Fibroblast of skin of scalp (primary cell): ENCODE results near the gene SCGB1D1.
"Not testable (repeated sequence)": the region's sequence is repeated elsewhere in the genome, so short reads cannot be mapped to it uniquely, and the experiment has no call there.

ENCODE experiments used
- DNase-seq: peaks from one replicate; pipeline ENCODE4 v3.0.0-alpha.2; 2013

Gene SCGB1D1

DNA sequence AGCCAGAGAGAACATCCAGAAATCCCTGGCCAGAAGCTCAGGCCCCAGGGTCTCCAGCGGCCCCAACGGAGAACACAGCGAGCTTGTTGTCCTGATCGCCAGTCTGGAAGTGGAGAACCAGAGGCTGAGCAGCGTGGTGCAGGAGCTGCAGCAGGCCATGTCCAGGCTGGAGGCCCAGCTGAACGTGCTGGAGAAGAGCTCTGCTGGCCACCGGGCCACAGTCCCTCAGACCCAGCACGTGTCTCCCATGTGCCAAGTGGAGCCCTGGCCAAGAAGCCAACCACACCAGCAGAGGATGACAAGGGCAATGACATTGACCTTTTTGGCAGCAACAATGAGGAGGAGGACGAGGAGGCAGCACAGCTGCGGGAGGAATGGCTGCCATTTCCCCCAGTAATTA, 20.6 kb upstream of the SCGB1D1 start:
- DNase-seq: no peak

DNA sequence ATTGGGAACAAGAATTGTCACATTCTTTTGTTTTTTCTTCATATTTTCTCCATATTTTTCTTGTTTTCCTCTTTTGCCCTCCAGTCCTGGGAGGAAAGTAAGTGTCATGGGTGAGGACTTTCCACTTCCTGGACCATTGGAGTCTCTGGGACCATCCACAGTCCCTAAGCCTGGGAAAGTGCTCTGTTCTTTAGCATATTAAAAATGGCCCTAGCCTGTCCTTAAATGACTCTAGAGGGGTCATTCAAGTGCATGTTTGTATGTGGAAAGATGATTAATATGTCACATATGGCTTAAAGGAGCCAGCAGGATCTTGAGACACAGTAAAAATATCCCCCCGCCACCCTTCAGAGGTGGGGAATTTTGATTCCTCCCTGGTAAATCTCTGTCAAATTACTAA, 20.1 kb upstream of the SCGB1D1 start:
- DNase-seq: no peak

DNA sequence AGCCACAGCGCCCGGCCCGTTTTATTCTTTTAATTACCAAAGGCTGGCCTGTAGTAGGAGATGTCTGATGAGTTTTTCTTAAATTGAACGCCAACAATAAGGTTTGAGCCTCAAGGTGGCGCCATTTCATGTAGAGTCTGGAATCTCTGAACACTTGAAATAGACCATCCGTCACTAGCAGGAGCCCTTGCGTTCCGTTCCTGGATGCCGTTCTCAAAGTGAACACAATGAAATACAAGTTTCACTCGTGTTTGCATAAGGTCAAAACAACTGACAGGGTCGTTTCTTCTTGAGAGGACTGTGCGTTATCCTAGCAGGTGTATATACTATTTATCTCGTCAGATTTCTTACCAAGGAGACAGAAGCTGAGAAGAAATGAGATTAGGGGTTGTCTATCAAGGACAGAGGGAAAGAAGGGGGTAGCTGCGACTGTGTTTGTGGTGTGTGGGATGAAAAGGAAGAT, 18.7 kb upstream of the SCGB1D1 start:
- DNase-seq: peak; percentile 63

DNA sequence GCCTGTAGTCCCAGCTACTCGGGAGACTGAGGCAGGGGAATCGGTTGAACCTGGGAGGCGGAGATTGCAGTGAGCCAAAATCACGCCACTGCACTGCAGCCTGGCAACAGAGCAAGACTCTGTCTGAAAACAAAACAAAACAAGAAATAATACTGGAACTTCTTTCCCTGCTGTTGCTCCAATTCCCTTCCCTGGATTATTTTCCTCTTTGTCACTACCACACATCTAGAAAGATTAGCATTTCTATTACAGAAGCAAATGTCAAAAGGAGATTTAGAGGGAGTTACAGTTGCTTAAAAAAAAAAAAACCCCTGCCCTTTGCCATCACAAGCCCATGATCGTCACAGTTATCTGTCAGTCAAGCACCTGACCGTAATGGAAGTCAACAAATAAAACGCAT, 17.7 kb upstream of the SCGB1D1 start:
- DNase-seq: no peak

DNA sequence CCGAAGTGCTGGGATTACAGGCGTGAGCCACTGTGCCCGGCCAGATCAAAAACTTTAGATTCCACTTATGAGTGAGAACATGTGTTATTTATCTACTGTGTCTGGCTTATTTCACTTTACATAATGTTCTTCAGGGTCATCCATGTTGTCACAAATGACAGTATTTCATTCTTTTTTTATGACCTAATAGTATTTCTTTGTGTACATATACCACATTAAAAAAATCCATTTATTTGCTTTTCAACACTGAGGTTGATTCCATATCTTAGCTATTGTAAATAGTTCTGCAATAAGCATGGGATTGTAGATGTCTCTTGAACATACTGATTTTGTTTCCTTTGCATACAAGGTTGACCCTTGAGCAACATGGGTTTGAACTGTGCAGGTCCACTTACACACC, 13.2 kb upstream of the SCGB1D1 start:
- no peak for DNase-seq

DNA sequence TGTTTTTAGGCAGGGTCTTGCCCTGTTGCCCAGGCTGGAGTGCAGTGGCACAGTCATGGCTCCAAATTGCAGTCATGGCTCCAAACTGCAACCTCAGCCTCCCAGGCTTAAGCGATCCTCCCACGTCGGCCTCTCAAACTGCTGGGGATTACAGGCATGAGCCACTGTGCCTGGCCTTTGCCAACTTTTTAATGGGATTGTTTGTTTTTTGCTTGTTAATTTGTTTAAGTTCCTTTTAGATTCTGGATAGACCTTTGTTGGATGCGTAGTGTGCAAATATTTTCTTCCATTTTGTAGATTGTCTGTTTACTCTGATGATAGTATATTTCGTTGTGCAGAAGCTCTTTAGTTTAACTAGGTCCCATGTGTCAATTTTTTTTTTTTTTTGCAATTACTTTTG, 10.0 kb upstream of the SCGB1D1 start:
- no peak for DNase-seq

DNA sequence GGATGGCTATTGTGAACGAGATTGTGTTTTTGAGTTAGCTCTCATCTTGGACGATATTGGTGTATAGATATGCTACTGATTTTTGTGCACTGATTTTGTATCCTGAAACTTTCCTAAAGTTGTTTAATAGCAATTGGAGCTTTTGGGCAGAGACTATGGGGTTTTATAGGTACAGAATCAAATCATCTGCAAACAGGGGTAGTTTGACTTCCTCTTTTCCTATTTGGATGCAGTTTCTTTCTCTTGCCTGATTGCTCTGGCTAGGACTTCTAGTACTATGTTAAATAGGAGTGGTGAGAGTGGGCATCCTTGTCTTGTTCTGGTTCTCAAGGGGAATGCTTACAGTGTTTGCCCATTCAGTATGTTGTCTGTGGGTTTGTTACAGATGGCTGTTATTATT, 8.9 kb upstream of the SCGB1D1 start:
- DNase-seq: no peak

DNA sequence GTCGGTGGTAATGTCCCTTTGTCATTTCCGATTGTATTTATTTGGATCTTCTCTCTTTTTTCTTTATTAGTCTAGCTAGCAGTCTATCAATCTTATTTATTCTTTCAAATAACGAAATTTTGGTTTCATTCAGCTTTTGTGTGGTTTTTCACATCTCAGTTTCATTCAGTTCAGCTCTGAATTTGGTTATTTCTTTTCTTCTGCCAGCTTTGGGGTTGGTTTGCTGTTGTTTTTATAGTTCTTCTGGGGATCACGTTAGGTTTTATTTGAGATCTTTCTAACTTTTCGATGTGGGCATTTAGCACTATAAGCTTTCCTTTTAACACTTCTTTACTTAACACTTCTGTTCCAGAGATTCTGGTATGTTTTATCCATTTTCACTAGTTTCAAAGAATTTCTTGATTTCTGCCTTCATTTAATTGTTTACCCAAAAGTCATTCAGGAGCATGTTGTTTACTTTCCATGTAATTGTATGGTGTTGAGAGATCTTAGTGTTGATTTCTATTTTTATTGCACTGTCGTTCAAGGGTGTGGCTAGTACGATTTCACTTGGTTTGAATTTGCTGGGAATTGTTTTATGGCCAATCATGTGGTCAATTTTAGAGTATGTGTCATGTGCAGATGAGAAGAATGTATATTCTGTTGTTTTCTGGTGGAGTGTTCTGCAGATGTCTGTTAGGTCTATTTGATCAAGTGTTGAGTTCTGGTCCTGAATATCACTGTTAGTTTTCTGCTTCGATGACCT, 7.7 kb upstream of the SCGB1D1 start:
- no peak for DNase-seq

DNA sequence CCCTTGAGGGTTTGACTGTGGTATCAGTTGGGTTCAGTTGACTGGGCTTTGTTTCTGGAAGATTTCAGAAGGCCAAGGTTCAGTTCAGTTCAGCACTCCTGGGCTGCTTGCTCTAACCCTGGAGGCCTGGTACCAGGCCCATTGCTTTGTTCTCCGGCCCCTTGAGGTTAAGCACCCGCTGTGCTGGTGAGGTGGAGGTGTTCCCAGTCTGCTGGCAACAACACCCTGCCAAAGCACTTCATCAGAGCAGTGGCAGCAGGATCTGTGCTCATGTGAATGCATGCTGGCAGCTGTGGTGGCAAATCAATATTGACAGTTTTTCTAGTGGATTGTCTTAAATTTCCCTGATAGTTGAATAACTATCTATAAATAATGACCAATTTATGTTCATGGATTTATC, 3.8 kb upstream of the SCGB1D1 start:
- no peak for DNase-seq

DNA sequence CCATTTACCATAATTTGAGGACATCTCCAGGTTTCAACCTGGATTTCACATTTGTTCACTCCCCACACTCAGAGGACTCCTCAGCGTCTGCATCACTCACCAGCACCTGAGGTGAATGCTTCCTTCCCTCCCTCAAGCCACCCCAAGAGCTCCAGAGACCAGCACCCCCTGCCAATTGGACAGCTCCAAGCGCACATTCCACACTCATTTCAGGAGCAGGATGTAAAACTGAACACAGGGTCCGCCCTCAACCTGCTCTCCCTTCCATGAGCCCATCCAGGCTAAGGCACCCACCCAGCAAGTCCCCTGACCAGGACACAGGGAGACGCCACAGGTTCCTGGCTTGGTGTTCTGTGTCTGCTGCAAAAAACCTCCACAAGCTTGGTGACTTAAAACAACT, 3.9 kb downstream of the SCGB1D1 start:
- peak; percentile 7 for DNase-seq

DNA sequence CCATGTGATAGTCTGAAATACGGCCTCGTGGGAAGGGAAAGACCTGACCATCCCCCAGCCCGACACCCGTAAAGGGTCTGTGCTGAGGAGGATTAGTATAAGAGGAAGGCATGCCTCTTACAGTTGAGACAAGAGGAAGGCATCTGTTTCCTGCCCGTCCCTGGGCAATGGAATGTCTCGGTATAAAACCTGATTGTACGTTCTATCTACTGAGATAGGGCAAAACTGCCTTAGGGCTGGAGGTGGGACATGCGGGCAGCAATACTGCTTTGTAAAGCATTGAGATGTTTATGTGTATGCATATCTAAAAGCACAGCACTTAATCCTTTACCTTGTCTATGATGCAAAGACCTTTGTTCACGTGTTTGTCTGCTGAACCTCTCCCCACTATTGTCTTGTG, 5.0 kb downstream of the SCGB1D1 start:
- not testable (repeated sequence) for DNase-seq

DNA sequence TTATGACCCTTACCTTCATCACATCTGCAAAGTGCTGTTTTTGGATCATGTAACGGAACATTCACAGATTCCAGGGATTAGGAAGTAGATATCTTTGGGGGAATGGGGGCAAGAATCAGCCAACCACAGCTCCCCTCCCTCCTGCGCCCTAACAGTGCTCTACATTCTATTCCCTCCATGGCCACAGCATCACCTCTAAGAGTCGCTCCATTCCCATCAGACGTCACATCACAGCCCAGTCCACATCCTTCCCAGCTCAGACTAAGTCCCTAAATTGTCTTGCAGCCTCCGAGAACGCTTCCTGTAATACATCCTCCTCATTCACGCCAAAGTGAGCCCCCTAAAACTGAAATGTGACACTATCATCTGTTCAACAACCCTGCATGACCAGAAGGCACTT, 5.9 kb downstream of the SCGB1D1 start:
- no peak for DNase-seq

DNA sequence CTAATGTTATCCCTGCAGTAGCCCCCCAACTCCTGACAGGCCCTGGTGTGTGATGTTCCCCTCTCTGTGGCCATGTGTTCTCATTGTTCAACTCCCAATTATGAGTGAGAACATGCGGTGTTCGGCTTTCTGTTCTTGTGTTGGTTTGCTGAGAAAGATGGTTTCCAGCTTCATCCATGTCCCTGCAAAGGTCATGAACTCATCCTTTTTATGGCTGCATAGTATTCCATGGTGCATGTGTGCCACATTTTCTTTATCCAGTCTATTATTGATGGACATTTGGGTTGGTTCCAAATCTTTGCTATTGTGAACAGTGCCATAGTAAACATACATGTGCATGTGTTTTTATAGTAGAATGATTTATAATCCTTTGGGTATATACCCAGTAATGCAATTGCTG, 7.4 kb downstream of the SCGB1D1 start:
- DNase-seq: not testable (repeated sequence)

DNA sequence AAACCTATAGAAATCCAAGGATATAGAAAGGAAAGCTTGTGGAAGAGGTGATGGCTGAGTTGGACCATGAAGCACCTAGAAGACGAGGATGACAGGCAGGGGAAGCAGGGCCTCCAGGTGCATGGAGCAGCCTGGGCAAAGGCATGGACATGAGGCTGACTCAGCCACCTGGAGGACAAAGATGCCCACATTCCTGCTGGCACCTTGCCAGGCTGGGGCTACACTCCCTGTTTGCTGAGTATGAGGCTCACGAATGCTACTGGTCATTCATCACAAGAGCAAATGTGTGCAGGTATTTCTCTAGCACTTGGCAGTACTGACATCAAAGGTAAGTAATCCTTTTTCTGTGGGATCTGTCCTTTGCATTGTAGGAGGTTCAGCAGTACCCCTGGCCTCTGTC, 11.4 kb downstream of the SCGB1D1 start:
- DNase-seq: no peak

DNA sequence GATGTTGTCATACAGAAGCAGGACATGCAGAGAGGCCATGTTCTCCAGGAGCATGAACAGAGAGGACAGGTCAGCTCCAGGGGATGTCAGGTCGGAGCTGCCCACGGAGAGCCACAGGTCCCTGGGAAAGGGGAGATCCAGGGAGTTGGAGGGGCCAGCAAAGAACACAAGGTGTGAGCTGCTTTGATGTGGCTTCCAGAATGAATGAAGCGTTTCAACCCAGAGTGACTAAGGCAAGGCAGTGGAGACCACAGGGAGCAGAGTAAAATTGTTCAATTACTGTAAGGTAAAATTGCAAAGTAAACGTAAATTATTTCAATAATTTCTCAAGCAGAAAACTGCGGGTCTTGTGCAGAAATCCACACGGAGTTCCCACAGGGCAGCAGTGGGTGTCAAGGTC, 12.9 kb downstream of the SCGB1D1 start:
- no peak for DNase-seq

DNA sequence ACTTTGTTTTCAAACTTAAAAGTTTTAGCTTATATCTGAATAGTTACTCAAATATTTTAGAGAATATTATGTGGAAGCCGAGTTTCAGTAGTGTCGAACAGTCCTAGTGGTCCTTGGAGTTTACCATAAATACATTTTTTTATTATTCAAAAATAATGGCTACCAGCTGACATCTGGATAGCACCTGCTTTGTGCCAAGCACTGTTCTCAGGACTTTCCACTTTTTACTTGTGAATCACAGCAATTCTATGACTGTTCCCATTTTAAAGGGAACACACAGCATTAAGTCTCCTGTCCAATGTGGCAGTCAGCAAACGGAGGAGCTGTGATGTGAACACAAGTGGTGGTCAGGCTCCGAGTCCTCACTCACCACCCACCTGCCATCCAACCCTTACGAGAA, 14.4 kb downstream of the SCGB1D1 start:
- no peak for DNase-seq

DNA sequence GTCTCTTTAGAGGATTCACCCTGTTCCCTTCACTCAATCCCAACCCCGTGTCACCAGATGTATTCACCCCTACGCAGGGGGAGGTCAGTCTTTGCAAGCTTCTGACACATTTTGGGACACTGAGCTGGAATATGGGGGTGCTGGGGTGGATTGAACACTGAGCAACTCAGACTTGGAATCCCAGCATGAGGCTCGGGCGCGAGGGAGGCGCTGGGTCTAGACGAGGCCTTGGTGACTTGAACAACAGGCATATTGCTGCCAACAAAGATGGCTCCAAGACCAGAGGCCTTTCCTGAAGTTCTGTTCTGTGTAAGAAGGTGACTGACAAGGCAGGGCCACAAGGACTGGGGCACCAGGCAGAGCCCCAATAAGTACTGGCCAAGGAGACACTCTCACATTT, 15.4 kb downstream of the SCGB1D1 start:
- DNase-seq: no peak

DNA sequence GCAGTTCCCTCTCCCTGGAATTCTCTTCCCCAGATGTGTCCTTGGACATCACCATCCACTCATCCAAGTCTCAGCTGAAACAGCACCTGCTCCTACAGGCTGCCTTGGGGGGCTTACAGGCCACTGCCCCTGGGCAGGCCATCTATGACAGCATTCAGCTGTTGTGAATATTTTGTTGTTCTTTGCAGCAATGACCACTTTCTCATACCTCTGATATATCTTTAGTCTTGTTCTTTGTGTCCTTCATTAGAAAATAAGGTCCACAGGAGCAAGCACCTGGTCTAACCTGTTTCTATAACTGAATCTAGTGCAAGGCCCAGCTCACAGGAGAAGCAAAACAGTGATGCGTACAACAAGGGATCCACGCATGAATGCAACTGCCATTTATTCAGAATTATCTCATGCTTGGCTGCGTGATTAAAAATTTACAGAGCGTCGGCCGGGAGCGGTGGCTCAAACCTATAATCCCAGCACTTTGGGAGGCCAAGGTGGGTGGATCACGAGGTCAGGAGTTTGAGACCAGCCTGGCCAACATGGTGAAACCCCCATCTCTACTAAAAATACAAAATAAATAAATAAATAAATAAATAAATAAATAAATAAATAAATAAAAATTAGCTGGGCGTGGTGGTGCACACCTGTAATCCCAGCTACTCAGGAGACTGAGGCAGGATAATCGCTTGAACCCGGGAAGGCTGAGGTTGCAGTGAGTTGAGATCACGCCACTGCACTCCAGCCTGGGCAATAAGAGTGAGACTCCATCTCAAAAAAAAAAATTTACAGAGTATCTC, 16.5 kb downstream of the SCGB1D1 start:
- DNase-seq: not testable (repeated sequence)

DNA sequence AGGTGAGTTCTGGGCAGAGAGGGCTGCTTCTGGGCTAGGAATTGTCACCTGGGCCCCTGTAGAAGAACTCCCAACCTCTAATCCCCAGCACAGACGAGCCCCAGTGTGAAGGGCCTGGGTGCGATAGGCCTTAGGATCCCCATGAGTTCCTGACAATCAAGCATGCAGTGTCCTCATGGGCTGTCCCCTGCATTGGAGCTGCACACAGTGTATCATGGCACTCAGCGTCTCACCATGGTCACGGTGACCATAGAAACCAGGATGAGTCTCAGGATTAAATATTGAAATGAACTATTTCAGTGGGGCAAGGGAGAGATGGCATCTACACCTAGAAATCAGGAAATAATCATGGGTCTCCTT, 18.7 kb downstream of the SCGB1D1 start:
- no peak for DNase-seq

DNA sequence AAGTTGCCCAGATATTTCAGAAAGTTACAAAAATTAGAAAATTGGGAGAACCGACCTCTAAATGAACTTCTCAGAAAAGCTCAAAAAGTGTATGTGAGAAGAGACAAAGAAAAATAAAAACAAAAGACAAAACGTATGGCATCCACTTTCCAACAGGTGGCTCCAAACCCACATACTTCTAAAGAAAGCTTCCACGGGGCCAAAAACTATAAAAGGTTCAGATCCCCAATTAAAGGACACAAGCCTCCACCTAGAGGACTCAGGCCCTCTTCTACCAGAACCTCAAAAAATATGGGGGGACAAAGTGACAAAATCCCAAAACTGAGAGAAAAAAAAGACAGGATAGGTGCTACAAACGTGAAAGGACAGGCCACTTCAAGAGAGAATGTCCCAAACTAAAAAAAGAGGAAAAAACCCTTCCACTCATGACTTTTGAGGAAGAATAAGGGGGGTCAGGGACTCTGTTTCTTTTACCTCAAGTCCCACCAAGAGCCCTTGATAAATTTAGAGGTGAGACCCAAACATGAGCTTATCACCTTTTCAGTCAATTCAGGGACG, 27.3 kb downstream of the SCGB1D1 start:
- no peak for DNase-seq

DNA sequence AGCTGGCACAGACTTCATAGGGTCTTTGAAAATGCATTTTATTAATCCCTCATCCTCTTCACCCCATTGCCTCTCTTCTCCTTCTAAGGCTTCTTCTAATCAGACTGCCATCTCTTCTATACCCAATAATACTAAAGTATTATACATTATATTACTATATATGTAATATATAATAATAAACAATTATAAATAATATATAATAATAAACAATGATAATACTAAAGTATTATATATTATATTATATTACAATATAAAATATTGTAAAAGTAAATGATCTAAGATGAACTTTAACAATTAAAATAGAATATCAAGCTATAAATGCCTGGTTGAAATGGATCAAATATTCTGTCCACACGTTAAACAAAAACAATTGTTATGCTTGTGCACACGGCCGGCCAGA, 31.5 kb downstream of the SCGB1D1 start:
- DNase-seq: no peak

DNA sequence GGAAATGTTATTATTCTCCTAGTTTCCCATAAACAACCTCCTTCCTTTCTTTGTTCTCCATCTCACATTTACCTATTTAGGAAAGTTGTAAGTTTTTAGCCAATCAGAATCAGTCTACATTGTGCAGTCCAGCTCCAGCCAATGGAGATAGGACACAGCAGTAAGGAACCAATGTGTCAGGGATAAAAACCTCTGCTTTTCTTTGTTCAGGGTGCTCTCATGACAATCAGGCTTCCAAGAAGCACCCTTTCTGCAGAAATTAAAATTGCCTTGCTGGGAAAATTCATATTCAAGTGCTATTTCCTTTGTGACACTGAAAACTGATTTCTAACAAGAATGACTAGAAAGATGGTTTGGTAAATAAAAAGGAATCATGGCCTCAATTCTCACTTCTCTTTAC, 33.1 kb downstream of the SCGB1D1 start:
- no peak for DNase-seq

DNA sequence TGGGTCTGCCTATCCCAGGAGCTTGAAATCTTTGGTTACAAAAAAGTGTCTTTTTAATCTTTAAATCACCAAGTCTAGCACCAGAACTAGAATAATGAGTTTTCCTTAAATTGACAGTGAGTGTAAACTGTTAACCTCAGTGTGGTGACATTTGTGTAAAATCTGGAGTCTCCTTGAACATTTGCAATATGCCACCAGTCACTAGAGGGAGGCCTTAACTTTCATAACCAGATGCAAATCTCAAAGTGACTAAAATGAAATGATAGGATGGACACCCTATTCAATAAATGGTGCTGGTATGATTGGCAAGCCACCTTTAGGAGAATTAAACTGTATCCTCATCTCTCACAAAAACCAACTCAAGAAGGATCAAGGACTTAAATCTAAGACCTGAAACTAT, 43.7 kb downstream of the SCGB1D1 start:
- no peak for DNase-seq

DNA sequence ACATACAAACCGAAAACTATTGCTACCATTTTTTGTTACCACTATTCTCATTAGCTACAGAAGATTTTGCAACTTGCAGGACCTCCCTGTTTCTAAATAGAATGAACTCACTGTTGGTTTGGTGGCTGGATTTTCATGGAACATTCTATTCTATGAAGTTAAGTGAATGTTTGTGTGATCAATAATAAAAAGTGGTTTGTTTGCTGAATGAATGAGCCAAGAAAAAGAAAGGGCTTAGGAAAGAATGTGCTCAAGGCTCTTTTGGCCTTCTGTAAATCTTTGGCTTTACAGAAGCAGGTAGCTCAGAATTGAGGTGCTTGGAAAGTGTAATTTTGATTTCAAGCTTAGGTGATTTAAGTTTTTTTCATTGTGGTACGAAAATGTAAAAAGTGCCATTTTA, 46.2 kb downstream of the SCGB1D1 start:
- DNase-seq: no peak
